ENCODE data around the gene KRT71.
"Not testable (repeated sequence)": the region's sequence is repeated elsewhere in the genome, so short reads cannot be mapped to it uniquely, and the experiment has no call there.

KRT71 gene

DNA sequence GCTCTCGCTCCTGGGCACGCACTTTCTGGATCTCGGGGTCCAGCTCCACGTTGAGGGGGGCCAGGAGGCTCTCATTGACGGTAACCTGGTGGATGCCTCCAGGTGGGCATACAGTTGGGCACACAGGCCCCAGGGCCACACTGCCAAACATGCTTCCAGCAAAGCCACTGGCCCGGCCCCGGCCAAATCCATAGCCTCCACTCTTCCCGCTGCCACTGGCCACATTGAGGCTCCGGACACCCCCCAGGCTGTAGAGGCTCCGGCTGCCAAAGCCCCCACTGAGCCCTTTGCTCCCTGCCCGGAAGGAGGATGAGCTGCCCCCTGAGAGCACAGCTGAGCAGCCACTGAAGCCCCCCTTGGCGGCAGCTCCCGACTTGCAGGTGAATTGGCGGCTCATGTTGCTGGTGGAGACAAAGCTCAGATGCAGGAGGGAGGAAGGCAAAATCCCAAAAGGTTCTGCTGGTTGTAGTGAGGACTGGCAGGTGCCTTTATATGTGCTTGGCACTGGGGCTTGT, at the start of gene KRT71:
TSS of gene KRT71 (minus strand) at position 465 of the 515 bp plus-strand sequence. CDS start at position 397, 68 bp downstream.
- Mint-ChIP-seq H3K4me3 (no peak within 1 kb of the TSS), H3K27me3 (peaks cover 4% of the 10 kb centered on the region), H3K9me3 (no peaks in the 10 kb centered on the region), H3K36me3 (ENCODE audit: low read depth) (no peaks in the 10 kb centered on the region), H3K4me1 (ENCODE audit: low read depth) (no peaks in the 10 kb centered on the region), H3K27ac (no peak within 1 kb of the TSS)

DNA sequence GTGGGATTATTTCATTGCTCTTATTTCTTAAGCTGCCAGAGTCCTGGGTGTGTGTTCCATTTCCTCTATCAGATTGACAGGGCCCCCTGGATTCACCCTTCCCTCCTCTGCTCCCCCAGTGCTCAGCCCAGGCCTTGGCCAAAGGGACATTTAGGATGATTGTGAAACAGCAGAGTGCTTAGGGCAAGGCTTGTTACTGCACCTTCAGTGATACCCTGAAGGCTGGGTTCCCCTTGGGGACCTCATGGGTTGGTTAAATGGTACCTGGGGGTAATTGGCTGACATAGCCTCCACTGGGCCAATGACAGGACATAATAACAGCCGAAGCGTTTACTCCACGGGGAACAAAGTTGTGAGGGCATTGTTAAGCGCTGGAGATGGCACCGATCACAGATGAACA, 49.6 kb upstream of the KRT71 start:
- Mint-ChIP-seq H3K36me3 (ENCODE audit: low read depth) (no peaks in the 10 kb centered on the region), H3K27ac (no peak overlapping the region), H3K4me1 (ENCODE audit: low read depth) (peaks cover 52% of the 10 kb centered on the region), H3K4me3 (no peak overlapping the region), H3K27me3 (no peaks in the 10 kb centered on the region), H3K9me3 (no peaks in the 10 kb centered on the region)

DNA sequence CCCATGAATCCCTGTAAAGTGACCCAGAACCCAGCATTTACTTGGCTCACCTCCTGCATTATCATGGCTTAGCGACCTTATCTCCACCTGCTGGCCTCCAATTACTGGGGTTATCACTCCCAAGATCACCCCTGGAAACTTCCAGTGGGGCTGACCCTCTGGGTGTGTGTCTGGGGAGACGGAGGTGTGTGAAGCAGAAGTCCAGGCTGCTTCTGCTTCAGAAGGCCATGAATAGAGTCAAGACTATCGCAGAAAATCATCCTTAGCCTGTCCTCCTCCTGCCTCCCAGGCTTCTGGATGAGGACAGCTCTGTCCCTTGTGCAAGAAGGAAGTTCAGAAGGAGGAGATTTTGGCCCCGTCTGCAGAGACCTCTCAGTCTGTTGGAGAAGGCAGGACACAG, 48.7 kb upstream of the KRT71 start:
- no peaks in the 10 kb centered on the region for H3K9me3 Mint-ChIP-seq
- H3K27ac Mint-ChIP-seq = no peak overlapping the region
- no peaks in the 10 kb centered on the region for H3K27me3 Mint-ChIP-seq
- H3K4me1 Mint-ChIP-seq (ENCODE audit: low read depth) = peaks cover 43% of the 10 kb centered on the region
- no peak overlapping the region for H3K4me3 Mint-ChIP-seq
- H3K36me3 Mint-ChIP-seq (ENCODE audit: low read depth) = no peaks in the 10 kb centered on the region

DNA sequence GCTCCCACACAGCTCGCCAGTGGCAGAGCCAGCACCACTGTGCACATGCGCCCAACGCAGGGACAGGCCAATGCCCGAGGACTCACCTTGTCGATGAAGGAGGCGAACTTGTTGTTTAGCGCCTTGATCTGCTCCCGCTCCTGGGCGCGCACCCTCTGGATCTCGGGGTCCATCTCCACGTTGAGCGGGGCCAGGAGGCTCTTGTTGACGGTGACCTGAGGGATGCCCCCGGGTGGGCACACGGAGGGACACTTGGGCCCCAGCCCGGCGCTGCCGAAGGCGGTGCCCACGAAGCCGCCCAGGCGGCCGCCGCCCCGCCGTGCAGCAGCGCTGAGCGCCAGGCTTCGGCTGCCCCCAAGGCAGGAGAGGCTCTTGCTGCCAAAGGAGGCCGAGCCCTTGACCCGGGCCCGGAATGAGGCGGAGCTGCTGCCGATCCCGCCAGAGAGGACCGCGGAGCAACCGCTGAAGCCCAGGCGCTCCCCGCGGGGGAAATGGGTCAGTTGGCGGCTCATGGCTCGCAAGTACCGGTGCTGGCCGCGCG, 48.1 kb upstream of the KRT71 start, which contains the start of gene KRT72:
TSS of gene KRT72 (minus strand) at position 523 of the 541 bp plus-strand sequence. CDS start at position 512, 11 bp downstream.
- H3K36me3 Mint-ChIP-seq (ENCODE audit: low read depth) = no peaks in the 10 kb centered on the region
- H3K27me3 Mint-ChIP-seq = no peaks in the 10 kb centered on the region
- no peak within 1 kb of the TSS for H3K4me3 Mint-ChIP-seq
- H3K27ac Mint-ChIP-seq = no peak within 1 kb of the TSS
- H3K9me3 Mint-ChIP-seq = no peaks in the 10 kb centered on the region
- H3K4me1 Mint-ChIP-seq (ENCODE audit: low read depth) = peaks cover 42% of the 10 kb centered on the region

DNA sequence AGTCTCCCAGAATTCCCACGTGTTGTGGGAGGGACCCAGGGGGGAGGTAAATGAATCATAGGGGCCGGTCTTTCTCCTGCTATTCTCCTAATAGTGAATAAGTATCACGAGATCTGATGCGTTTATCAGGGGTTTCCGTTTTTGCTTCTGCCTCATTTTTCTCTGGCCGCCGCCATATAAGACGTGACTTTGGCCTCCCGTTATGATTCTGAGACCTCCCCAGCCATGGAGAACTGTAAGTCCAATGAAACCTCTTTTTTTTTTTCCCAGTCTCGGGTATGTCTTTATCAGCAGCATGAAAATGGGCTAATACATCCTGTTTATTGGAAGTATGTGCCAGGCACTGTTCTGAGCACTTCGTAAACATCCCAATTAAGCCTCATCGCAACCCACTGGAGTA, 47.5 kb upstream of the KRT71 start:
- H3K4me3 Mint-ChIP-seq = no peak overlapping the region
- H3K27ac Mint-ChIP-seq = no peak overlapping the region
- H3K27me3 Mint-ChIP-seq = no peaks in the 10 kb centered on the region
- H3K4me1 Mint-ChIP-seq (ENCODE audit: low read depth) = peaks cover 36% of the 10 kb centered on the region
- H3K9me3 Mint-ChIP-seq = no peaks in the 10 kb centered on the region
- H3K36me3 Mint-ChIP-seq (ENCODE audit: low read depth) = no peaks in the 10 kb centered on the region

DNA sequence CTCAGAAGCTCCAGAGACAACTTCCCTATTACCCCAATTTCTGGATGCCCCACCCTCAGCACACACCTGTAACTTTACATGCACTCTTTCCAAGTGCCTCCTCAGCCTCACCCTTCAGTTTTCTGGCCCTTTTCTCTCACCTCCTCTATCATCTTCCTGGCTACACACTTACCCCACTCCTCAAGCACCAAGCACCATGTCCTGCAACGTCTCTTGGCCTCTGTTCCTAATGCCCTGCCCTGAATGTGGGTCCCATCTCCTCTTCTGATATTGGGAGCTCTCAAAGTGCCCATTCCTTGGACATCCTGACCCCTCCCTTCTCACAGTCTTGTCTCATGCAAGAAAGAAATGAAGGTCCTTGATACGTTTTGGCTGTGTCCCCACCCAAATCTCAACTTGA, 47.1 kb upstream of the KRT71 start:
- peaks cover 32% of the 10 kb centered on the region for H3K4me1 Mint-ChIP-seq (ENCODE audit: low read depth)
- H3K27me3 Mint-ChIP-seq = no peaks in the 10 kb centered on the region
- H3K36me3 Mint-ChIP-seq (ENCODE audit: low read depth) = no peaks in the 10 kb centered on the region
- no peak overlapping the region for H3K4me3 Mint-ChIP-seq
- no peaks in the 10 kb centered on the region for H3K9me3 Mint-ChIP-seq
- no peak overlapping the region for H3K27ac Mint-ChIP-seq

DNA sequence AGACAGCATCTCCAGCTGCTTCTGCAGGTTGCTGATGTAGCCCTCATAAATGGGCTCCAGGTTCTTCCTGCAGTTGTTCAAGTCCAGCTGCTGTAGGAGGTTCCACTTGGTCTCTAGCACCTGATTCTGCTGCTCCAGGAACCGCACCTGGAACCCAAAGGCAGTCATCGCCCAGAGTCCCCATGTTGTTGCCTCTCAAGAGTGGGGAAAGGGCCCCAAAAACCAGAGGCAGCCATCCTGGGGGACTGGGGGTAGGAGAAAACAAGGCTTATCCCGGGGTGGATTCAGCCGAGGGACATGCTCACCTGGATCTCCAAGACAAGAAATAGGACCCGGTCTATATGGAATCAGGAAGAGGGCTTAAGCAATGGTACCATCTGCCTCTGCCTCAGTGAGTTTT, 46.0 kb upstream of the KRT71 start:
- H3K27ac Mint-ChIP-seq = no peak overlapping the region
- H3K4me3 Mint-ChIP-seq = no peak overlapping the region
- no peaks in the 10 kb centered on the region for H3K9me3 Mint-ChIP-seq
- no peaks in the 10 kb centered on the region for H3K36me3 Mint-ChIP-seq (ENCODE audit: low read depth)
- no peaks in the 10 kb centered on the region for H3K27me3 Mint-ChIP-seq
- peaks cover 21% of the 10 kb centered on the region for H3K4me1 Mint-ChIP-seq (ENCODE audit: low read depth)

DNA sequence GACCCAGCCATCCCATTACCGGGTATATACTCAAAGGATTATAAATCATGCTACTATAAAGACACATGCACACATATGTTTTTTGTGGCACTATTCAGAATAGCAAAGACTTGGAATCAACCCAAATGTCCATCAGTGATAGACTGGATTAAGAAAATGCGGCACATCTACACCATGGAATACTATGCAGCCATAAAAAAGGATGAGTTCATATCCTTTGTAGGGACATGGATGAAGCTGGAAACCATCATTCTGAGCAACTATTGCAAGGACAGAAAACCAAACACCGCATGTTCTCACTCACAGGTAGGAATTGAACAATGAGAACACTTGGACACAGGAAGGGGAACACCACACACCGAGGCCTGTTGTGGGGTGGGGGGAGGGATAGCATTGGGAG, 41.3 kb upstream of the KRT71 start:
- H3K4me3 Mint-ChIP-seq; H3K4me1 Mint-ChIP-seq (ENCODE audit: low read depth); H3K9me3 Mint-ChIP-seq; H3K27ac Mint-ChIP-seq; H3K27me3 Mint-ChIP-seq; H3K36me3 Mint-ChIP-seq (ENCODE audit: low read depth): not testable (repeated sequence)

DNA sequence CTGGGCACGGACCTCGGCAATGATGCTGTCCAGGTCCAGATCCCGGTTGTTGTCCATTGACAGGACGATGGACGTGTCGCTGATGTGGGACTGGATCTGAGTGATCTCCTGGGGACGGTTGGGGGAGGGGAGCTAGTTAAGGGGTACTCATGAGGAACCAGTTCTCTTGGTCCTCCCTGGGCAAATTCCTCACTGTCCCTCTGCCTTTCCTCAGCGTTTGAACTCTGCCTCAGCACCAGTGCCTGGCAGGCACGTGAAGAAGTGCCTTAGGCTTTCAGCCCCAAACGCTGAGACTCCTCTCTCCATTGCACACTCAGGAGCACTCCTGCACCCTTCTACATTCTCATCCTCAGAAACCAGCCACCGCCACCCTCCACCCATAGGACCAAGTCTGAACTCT, 38.6 kb upstream of the KRT71 start:
- Mint-ChIP-seq H3K36me3 (ENCODE audit: low read depth) (no peaks in the 10 kb centered on the region), H3K27me3 (no peaks in the 10 kb centered on the region), H3K4me1 (ENCODE audit: low read depth) (peaks cover 9% of the 10 kb centered on the region)

DNA sequence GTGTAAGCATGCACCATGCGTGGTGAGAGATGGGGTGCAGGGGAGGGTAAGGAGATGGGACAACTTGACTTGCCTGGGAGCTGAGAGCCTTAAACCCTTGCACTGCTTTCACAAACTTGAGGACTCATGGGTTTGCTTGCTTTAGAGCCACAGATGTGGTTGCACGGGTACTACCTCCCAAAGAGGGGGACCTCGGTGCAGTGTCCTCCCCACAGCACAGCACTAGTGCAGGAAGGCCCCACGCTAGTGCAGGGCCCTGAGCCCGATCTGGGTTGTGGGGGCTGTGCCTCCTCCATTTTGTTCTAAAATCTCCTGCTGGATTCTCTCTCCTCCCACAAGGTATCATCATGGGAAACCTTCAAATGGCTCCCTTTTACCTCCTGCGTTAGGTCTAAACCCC, 37.1 kb upstream of the KRT71 start:
- H3K36me3 Mint-ChIP-seq (ENCODE audit: low read depth) = no peaks in the 10 kb centered on the region

More for the DNA sequence above, 38.6 kb upstream of the KRT71 start:
- H3K9me3 Mint-ChIP-seq = no peaks in the 10 kb centered on the region
- no peak overlapping the region for H3K4me3 Mint-ChIP-seq
- no peak overlapping the region for H3K27ac Mint-ChIP-seq

DNA sequence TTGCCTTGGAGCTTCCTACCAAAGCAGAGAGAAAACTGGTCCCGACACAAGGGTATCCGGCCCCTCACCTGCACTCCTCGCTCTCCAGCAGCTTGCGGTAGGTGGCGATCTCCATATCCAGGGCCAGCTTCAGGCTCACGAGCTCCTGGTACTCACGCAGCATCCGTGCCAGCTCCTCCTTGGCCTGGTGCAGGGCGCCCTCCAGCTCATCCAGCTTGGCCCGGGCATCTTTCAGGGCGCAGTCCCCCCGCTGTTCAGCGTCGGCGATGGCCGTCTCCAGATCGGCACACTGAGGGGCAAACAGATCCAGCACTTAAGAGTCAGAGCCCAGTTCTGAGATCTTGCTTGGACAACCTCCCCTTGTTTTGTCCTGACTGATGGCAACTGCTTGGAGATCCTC, 34.6 kb upstream of the KRT71 start:
- no peaks in the 10 kb centered on the region for H3K36me3 Mint-ChIP-seq (ENCODE audit: low read depth)
- H3K4me3 Mint-ChIP-seq = no peak overlapping the region

More for the DNA sequence above, 37.1 kb upstream of the KRT71 start:
- no peak overlapping the region for H3K4me3 Mint-ChIP-seq
- no peaks in the 10 kb centered on the region for H3K9me3 Mint-ChIP-seq
- H3K27me3 Mint-ChIP-seq = no peaks in the 10 kb centered on the region
- peaks cover 24% of the 10 kb centered on the region for H3K4me1 Mint-ChIP-seq (ENCODE audit: low read depth)
- H3K27ac Mint-ChIP-seq = no peak overlapping the region

DNA sequence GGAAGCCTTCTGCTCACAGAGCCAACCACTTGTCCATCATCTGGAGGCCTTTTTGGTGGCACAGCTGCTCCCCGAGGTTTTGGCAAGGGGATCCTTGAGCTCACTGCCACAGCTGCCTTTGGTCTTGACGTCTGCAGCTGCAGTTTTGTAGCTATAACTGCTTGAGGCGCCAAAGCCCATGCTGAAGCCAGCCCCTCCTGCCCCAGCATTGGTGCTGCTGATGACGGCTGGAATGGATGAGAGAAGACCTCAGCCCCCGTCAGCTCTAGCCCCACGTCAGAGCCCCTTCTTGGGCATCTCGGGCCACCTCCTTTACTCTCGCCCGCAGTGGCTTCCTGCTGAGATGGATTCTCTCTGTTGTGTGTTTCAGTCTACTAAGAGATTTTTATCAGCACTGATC, 33.0 kb upstream of the KRT71 start:
- no peak overlapping the region for H3K4me3 Mint-ChIP-seq

More for the DNA sequence above, 34.6 kb upstream of the KRT71 start:
- no peaks in the 10 kb centered on the region for H3K9me3 Mint-ChIP-seq
- no peak overlapping the region for H3K27ac Mint-ChIP-seq
- no peaks in the 10 kb centered on the region for H3K27me3 Mint-ChIP-seq
- peaks cover 32% of the 10 kb centered on the region for H3K4me1 Mint-ChIP-seq (ENCODE audit: low read depth)

DNA sequence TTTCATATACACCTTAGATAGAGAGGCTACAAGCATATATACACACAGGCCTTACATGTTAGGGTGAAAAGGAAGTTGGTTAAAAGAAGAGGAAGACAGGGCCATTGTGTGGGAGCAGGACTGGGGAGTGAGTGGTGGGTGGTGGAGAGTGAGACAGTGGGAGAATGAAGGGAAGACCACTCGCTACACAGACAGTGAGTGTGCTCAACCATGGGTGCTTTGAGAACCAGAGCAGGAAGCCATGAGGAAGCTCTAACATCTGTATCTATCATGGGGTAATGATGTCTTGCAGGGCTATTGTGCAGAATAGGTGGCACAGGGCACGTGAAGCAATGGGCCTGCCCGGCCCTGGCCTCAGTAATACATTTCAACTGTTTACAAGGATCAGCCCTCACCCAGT, 32.1 kb upstream of the KRT71 start:
- no peak overlapping the region for H3K4me3 Mint-ChIP-seq
- H3K4me1 Mint-ChIP-seq (ENCODE audit: low read depth) = peaks cover 36% of the 10 kb centered on the region
- no peak overlapping the region for H3K27ac Mint-ChIP-seq
- no peaks in the 10 kb centered on the region for H3K36me3 Mint-ChIP-seq (ENCODE audit: low read depth)
- H3K9me3 Mint-ChIP-seq = no peaks in the 10 kb centered on the region
- H3K27me3 Mint-ChIP-seq = no peaks in the 10 kb centered on the region

More for the DNA sequence above, 33.0 kb upstream of the KRT71 start:
- Mint-ChIP-seq H3K36me3 (ENCODE audit: low read depth) (no peaks in the 10 kb centered on the region), H3K27me3 (no peaks in the 10 kb centered on the region), H3K4me1 (ENCODE audit: low read depth) (peaks cover 32% of the 10 kb centered on the region), H3K9me3 (no peaks in the 10 kb centered on the region), H3K27ac (no peak overlapping the region)

DNA sequence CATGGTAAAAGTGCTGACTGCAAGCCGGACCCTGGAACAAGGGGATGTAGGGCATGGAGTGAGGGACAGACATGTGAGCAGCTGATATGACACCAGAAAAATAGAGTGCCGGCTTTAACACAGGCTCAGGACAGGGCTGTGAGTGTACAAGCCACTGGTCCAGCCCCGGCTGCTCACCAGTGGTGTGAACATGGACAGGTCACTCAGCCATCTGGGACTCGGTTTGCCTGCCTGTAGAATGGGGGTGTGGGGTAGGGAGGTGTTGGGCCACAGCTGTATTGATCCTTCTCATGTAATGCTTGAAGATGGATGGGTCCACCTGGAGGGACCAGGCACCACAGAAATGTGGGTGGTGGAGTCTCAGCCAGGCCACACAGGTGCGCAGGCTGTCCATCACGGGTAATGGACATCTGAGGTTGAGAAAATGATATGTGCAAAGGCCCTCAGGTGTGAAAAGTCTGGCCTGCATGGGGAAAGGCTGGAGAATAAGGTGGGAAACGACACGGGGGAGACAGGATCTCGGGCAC, 31.3 kb upstream of the KRT71 start:
- H3K36me3 Mint-ChIP-seq (ENCODE audit: low read depth) = no peaks in the 10 kb centered on the region
- no peak overlapping the region for H3K4me3 Mint-ChIP-seq
- no peak overlapping the region for H3K27ac Mint-ChIP-seq
- no peaks in the 10 kb centered on the region for H3K9me3 Mint-ChIP-seq
- no peaks in the 10 kb centered on the region for H3K27me3 Mint-ChIP-seq
- peaks cover 38% of the 10 kb centered on the region for H3K4me1 Mint-ChIP-seq (ENCODE audit: low read depth)

DNA sequence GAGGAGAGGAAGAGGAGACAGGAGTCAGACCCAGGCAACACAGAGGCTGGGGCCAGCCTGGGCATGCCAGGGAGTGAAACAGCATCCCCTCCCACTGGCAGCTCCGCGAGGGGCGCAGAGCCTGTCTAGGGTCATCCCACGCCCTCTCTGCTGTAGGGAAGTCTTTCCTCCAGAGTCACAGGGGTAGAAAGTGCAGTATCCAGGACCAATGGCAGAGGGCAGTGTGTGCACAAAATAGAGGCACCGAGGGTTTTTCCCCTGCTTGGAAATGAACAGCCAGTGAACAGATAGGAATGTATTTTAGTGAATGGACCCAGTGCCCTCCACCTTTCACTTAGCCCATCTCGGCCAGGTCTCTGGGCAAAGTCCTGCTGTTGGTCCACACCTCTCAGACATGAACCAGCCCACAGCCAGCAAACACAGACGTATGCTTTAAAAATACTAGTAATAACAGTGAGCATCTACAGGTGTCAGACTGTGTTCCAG, 30.1 kb upstream of the KRT71 start:
- Mint-ChIP-seq H3K27me3 (no peaks in the 10 kb centered on the region), H3K9me3 (no peaks in the 10 kb centered on the region), H3K27ac (no peak overlapping the region), H3K4me3 (no peak overlapping the region), H3K36me3 (ENCODE audit: low read depth) (no peaks in the 10 kb centered on the region), H3K4me1 (ENCODE audit: low read depth) (peaks cover 38% of the 10 kb centered on the region)

DNA sequence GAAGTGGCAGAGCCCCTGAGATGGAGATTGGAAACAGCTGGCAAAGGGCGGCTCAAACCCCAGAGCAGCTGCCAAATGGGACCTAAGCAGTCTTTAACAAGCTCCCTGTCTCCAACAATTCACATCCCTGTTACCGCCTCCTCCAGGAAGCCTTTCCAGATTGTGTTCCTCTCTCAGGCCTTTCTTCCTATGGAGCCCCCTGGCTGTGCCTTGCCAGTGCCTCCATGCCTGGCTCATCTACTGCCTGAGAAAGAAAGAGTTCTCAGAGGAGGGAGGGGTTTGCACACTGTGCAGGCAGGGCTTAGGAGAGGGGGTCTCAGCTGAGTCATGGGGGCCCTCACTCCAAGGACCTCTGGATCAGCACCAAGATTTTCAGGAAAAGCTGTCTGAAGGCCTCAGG, 29.5 kb upstream of the KRT71 start:
- Mint-ChIP-seq H3K4me3 (no peak overlapping the region), H3K4me1 (ENCODE audit: low read depth) (peaks cover 38% of the 10 kb centered on the region), H3K27me3 (no peaks in the 10 kb centered on the region), H3K36me3 (ENCODE audit: low read depth) (no peaks in the 10 kb centered on the region), H3K27ac (no peak overlapping the region), H3K9me3 (no peaks in the 10 kb centered on the region)

Data from stimulated activated naive CD8-positive, alpha-beta T cell treated with anti-CD3 and anti-CD28 coated beads, Interleukin-15, Interleukin-2, amounts not matched to agents 100 ng/mL and 50 ng/mL, for 24 hours (primary cell).